ENCODE measurements around the gene HEXB.

HEXB gene

GRCh38 chr5:74638970-74639806 is 45.8 kb upstream of the HEXB start:
- ATAC-seq, result peak; percentile 13
- TF ChIP-seq BACH2 (CRISPR knock-in tag; IDR thresholded peaks at IDR 0.05; ENCODE audit: borderline replicate concordance) (no peak), TCF4 (CRISPR knock-in tag; IDR thresholded peaks at IDR 0.05; ENCODE audit: borderline replicate concordance) (no peak), ZFP30 (CRISPR knock-in tag; IDR thresholded peaks at IDR 0.05) (no peak), PPARA (CRISPR knock-in tag; IDR thresholded peaks at IDR 0.05; ENCODE audit: borderline replicate concordance) (no peak), ZNF70 (CRISPR knock-in tag; IDR thresholded peaks at IDR 0.05) (no peak), TOX (CRISPR knock-in tag; IDR thresholded peaks at IDR 0.05; ENCODE audit: borderline replicate concordance) (no peak), POU6F1 (CRISPR knock-in tag; IDR thresholded peaks at IDR 0.05; ENCODE audit: borderline replicate concordance, low read depth) (no peak), ZNF8 (CRISPR knock-in tag; IDR thresholded peaks at IDR 0.05) (no peak), OSR1 (CRISPR knock-in tag; IDR thresholded peaks at IDR 0.05) (no peak), ZNF565 (CRISPR knock-in tag; conservative IDR thresholded peaks at IDR 0.05; ENCODE audit: low read depth) (no peak), ESRRG (CRISPR knock-in tag; IDR thresholded peaks at IDR 0.05) (no peak), PATZ1 (CRISPR knock-in tag; IDR thresholded peaks at IDR 0.05; ENCODE audit: borderline replicate concordance) (no peak), RARB (CRISPR knock-in tag; IDR thresholded peaks at IDR 0.05) (no peak), GLIS3 (CRISPR knock-in tag; IDR thresholded peaks at IDR 0.05) (no peak), ZFP3 (CRISPR knock-in tag; IDR thresholded peaks at IDR 0.05) (no peak), ARNTL (CRISPR knock-in tag; IDR thresholded peaks at IDR 0.05; ENCODE audit: borderline replicate concordance, low read depth) (no peak), TSHZ2 (CRISPR knock-in tag; IDR thresholded peaks at IDR 0.05) (no peak)

- no peak for TF ChIP-seq RARB (CRISPR knock-in tag; IDR thresholded peaks at IDR 0.05)
- no peak for TF ChIP-seq CSDC2 (CRISPR knock-in tag; IDR thresholded peaks at IDR 0.05)
- TF ChIP-seq SNAI2 (CRISPR knock-in tag; IDR thresholded peaks at IDR 0.05), result no peak
- TF ChIP-seq PATZ1 (CRISPR knock-in tag; IDR thresholded peaks at IDR 0.05; ENCODE audit: borderline replicate concordance), result no peak
- no peak for TF ChIP-seq ARNTL (CRISPR knock-in tag; IDR thresholded peaks at IDR 0.05; ENCODE audit: borderline replicate concordance, low read depth)
- peak; percentile 65 for ATAC-seq
Observed at GRCh38 chr5:74639807-74640449, 45.1 kb upstream of the HEXB start.

GRCh38 chr5:74640450-74640953 is 44.5 kb upstream of the HEXB start, which contains the start of gene ENC1:
Gene ENC1 (minus strand): TSS chr5:74640728. CDS start chr5:74636485, 4,243 bp downstream.
- ATAC-seq, result peak; percentile 84
- TF ChIP-seq POU6F1 (CRISPR knock-in tag; IDR thresholded peaks at IDR 0.05; ENCODE audit: borderline replicate concordance, low read depth), result no peak
- no peak for TF ChIP-seq PPARA (CRISPR knock-in tag; IDR thresholded peaks at IDR 0.05; ENCODE audit: borderline replicate concordance)
- TF ChIP-seq CREB5 (CRISPR knock-in tag; IDR thresholded peaks at IDR 0.05; ENCODE audit: low read depth), result no peak
- TF ChIP-seq CSRNP3 (CRISPR knock-in tag; IDR thresholded peaks at IDR 0.05), result no peak
- no peak for TF ChIP-seq ISL1 (CRISPR knock-in tag; IDR thresholded peaks at IDR 0.05)
- no peak for TF ChIP-seq OSR1 (CRISPR knock-in tag; IDR thresholded peaks at IDR 0.05)
